Activated CD4-positive, alpha-beta T cell treated with anti-CD3 and anti-CD28 coated beads for 36 hours (primary cell): ENCODE results near the gene ZNF77. TPM values are rescaled to one million over a fixed set of nuclear protein-coding genes. Genes with fewer than 3 reads are reported as not detected.

Experiments
- ATAC-seq: fragments of 200-7000 bp; cut with Tn5 transposase; one replicate; pipeline ENCODE4 v1.10.0; 2021; ENCODE audit warnings: mild to moderate bottlenecking, moderate library complexity
- CTCF ChIA-PET: fragments of 350-600 bp; sonication (Branson Sonifier 250); formaldehyde crosslinking; loops from one replicate; lab custom pipeline; 2021; ENCODE audit warnings: antibody characterized with exemption; lab: Charles Lee
- POLR2A ChIA-PET: fragments of 350-600 bp; sonication (Branson Sonifier 250); formaldehyde crosslinking; loops from one replicate; lab custom pipeline; 2021; ENCODE audit warnings: antibody characterized with exemption, inconsistent platforms; lab: Charles Lee
- DNase-seq: peaks from one replicate; pipeline ENCODE4 v3.0.0-alpha.2; 2020
- H3K27ac Mint-ChIP-seq: one replicate; pipeline ENCODE4 v1.8.0; 2021; ENCODE audit warnings: mixed read lengths
- H3K27me3 Mint-ChIP-seq: one replicate; pipeline ENCODE4 v1.8.0; 2021; ENCODE audit warnings: mixed read lengths
- H3K36me3 Mint-ChIP-seq: one replicate; pipeline ENCODE4 v1.8.0; 2021; ENCODE audit warnings: low read depth, mixed read lengths
- H3K4me1 Mint-ChIP-seq: one replicate; pipeline ENCODE4 v1.8.0; 2021; ENCODE audit warnings: mixed read lengths
- H3K4me3 Mint-ChIP-seq: one replicate; pipeline ENCODE4 v1.8.0; 2021; ENCODE audit warnings: mild to moderate bottlenecking, moderate library complexity, mixed read lengths
- H3K9me3 Mint-ChIP-seq: one replicate; pipeline ENCODE4 v1.8.0; 2021; ENCODE audit warnings: low read depth, mixed read lengths
- intact Hi-C, 2 experiments: fragments of 100-400 bp; cut with DNase I in 1 of 2; cut with micrococcal nuclease in 1 of 2; formaldehyde crosslinking; loops; one replicate each; pipeline versions ENCODE4 v1.14.2 to v1.15.1; 2022 to 2024; cut with DNase I, micrococcal nuclease
- total RNA-seq, 2 experiments: library from RNA; stranded (reverse); gene quantifications; one replicate each; pipeline ENCODE4 v1.2.3, GENCODE V29; 2021

ZNF77 gene
- total RNA-seq, 2 experiments from 2014 or later, result 4.3 to 4.8 TPM

DNA sequence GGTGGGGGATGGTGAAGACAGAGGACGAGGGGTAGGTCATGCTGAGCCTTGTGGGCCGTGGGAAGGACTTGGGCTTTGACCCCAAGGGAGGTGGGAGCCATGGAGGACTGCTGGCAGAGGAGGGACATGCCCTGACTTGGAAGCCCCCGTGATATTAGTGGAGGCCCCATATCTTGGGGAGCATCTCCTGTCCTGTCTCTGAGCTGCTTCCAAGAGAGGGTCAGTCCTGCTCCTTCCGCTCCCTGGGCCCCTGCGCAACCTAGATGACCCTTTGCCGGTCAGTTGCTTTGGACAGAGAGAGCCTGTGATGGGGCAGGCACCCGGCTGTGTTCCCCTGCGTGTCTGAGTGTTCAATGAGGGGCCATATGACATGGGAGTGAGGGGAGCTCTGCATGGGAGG is 37.8 kb upstream of the ZNF77 start:
- intact Hi-C loops, result no loop called here
- DNase-seq, result no peak
- CTCF ChIA-PET, result interaction anchor here (0.6 kb wide), 1 partner anchor 334 kb away, joined by 3 read pairs; no protein-coding TSS in a partner anchor
- Mint-ChIP-seq H3K4me3 (no peak overlapping the region), H3K27ac (no peak overlapping the region), H3K4me1 (no peaks in the 10 kb centered on the region), H3K36me3 (no peaks in the 10 kb centered on the region), H3K27me3 (peaks cover 15% of the 10 kb centered on the region), H3K9me3 (no peaks in the 10 kb centered on the region)
- no peak for ATAC-seq
- POLR2A ChIA-PET, result no interaction called here

GRCh38 chr19:2981898-2982297 is 37.1 kb upstream of the ZNF77 start:
- ChIA-PET CTCF (interaction anchor here (0.6 kb wide), 1 partner anchor 272 kb away, joined by 4 read pairs; no protein-coding TSS in a partner anchor), POLR2A (no interaction called here)
- peaks cover 2% of the 10 kb centered on the region for H3K4me1 Mint-ChIP-seq
- no peak overlapping the region for H3K27ac Mint-ChIP-seq
- H3K27me3 Mint-ChIP-seq, result peaks cover 15% of the 10 kb centered on the region
- intact Hi-C loops, result no loop called here
- ATAC-seq (no peak), DNase-seq (no peak)
- H3K9me3 Mint-ChIP-seq, result no peaks in the 10 kb centered on the region
- H3K4me3 Mint-ChIP-seq, result no peak overlapping the region
- H3K36me3 Mint-ChIP-seq, result no peaks in the 10 kb centered on the region

- intact Hi-C loops, result no loop called here
- no peak for DNase-seq
- Mint-ChIP-seq H3K4me3 (no peak overlapping the region), H3K4me1 (peaks cover 14% of the 10 kb centered on the region), H3K27ac (no peak overlapping the region), H3K36me3 (no peaks in the 10 kb centered on the region), H3K9me3 (no peaks in the 10 kb centered on the region), H3K27me3 (peaks cover 11% of the 10 kb centered on the region)
- ChIA-PET POLR2A (interaction anchor here (0.7 kb wide), 1 partner anchor 64 kb away, joined by 3 read pairs; no protein-coding TSS in a partner anchor), CTCF (interaction anchor here (2.4 kb wide), 1 partner anchor 16 kb away, joined by 8 read pairs; no protein-coding TSS in a partner anchor)
- no peak for ATAC-seq
These were observed 34.0 kb upstream of the ZNF77 start for GRCh38 chr19:2978772-2979171.

DNA sequence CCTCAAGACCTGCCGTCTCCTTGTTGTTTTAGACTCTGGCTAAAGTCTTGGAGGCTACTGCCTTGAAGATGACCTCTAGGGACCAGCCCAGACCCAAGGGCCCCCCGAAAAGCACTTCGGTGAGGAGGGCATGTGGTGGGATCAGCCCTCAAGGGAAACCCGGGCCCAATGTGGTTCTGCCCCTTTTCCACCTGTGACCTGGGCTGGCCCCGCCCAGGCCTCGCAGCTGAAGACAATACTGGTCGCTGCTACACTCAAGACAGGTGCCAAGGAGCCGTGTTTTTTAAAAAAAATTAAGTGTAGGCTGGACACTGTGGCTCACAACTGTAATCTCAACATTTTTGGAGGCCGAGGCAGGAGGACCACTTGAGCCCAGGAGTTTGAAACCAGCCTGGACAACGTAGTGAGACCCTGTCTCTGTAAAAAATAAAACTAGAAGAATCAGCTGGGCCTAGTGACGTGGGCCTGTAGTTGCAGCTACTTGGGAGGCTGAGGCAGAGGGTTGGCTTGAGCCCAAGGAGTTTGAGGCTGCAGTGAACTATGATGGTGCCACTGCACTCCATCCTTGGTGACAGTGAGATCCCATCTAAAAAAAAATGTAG is 33.5 kb upstream of the ZNF77 start:
- Mint-ChIP-seq H3K4me1 (peaks cover 14% of the 10 kb centered on the region), H3K27ac (no peak overlapping the region), H3K27me3 (peaks cover 6% of the 10 kb centered on the region), H3K4me3 (no peak overlapping the region), H3K36me3 (no peaks in the 10 kb centered on the region), H3K9me3 (no peaks in the 10 kb centered on the region)
- POLR2A ChIA-PET, result no interaction called here
- intact Hi-C loops, result no loop called here
- CTCF ChIA-PET, result interaction anchor here (0.6 to 2.8 kb wide), 3 partner anchors 16 to 82 kb away, joined by 3 to 15 read pairs (median 8); no protein-coding TSS in a partner anchor
- no peak for ATAC-seq
- DNase-seq, result no peak

DNA sequence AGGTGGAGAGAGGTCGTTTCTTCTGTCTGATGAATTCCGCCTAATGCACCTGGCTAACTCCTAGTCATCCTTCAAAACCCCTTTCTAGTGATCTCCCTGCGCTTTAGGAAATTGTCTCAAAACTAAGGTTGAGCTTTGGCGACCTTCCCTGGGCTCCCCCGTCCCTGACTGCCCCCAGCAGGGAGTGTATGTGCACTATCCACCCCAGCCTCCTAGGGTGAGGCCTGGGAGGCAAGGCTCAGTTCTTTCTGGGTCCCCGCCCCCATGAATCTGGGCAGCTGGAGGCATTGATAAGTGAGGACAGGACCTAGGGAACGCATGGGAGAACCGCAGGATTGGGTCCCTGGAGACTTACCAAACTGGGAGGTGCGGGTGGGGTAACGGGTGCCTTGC is 33.0 kb upstream of the ZNF77 start:
- intact Hi-C loops, result loop anchor here in 1 of 2 experiments (1.0 to 2.0 kb wide), 11 partner anchors 15 to 308 kb away; partner anchors contain the start of genes GNG7, NCLN, THOP1 and TLE5
- Mint-ChIP-seq H3K4me3 (peak overlapping the region; percentile 77), H3K27me3 (peaks cover 4% of the 10 kb centered on the region), H3K4me1 (peaks cover 14% of the 10 kb centered on the region), H3K27ac (no peak overlapping the region), H3K36me3 (no peaks in the 10 kb centered on the region), H3K9me3 (no peaks in the 10 kb centered on the region)
- ChIA-PET CTCF (interaction anchor here (0.6 to 2.8 kb wide), 6 partner anchors 15 to 132 kb away, joined by 3 to 15 read pairs (median 6); no protein-coding TSS in a partner anchor), POLR2A (no interaction called here)
- ATAC-seq (no peak), DNase-seq (peak; percentile 21)

DNA sequence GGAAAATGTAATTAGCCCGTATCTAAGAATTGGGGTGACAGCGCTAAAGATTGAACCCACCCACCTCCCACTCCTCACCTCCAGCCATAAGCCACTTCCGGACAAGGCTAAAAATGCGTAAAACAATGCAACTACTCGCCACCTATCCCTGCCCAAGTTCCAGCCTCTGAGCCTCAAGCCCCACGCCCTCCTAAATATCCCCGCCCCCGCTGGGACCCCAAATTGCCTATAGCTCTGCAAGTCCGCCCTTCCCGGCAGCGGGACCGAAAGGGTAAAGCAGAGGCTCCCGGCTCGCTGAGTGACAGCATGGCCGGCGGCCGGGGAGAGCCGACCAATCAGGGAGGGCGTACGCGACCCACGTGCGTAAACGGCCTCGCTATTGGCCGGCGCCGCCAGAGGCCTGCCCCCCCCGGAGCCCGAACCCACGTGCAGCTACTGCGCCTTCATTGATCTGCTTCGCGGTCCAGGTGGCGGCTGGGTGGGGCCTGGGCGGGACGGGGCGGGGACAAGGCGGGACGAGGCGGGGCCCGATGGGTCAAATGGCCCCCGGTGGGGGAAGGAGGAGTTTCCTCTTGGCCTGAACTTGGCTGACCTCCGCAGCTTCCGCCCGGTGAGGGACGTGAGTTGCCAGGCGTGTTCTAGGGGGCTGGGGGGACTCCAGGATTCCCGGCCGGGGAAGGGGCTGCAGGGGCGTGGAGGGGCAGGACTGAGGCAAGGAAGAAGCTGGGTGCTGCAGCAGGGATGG is 32.4 kb upstream of the ZNF77 start, which contains the start of gene TLE6:
Gene TLE6 (plus strand): TSS at position 564 of the 745 bp plus-strand sequence. CDS start 670 bp downstream, outside the sequence.
- ATAC-seq (peak; percentile 100), DNase-seq (peak; percentile 98)
- Mint-ChIP-seq H3K4me3 (peak within 1 kb of the TSS; percentile 77), H3K27me3 (peaks cover 4% of the 10 kb centered on the region), H3K27ac (peak within 1 kb of the TSS; percentile 63), H3K9me3 (no peaks in the 10 kb centered on the region), H3K36me3 (no peaks in the 10 kb centered on the region), H3K4me1 (peaks cover 14% of the 10 kb centered on the region)
- intact Hi-C loops, result loop anchor here in 1 of 2 experiments (1.0 to 2.0 kb wide), 11 partner anchors 15 to 308 kb away; partner anchors contain the start of genes GNG7, NCLN, THOP1 and TLE5
- CTCF ChIA-PET, result interaction anchor here (0.6 to 2.8 kb wide), 6 partner anchors 14 to 133 kb away, joined by 3 to 15 read pairs (median 6); no protein-coding TSS in a partner anchor
- POLR2A ChIA-PET, result no interaction called here

DNA sequence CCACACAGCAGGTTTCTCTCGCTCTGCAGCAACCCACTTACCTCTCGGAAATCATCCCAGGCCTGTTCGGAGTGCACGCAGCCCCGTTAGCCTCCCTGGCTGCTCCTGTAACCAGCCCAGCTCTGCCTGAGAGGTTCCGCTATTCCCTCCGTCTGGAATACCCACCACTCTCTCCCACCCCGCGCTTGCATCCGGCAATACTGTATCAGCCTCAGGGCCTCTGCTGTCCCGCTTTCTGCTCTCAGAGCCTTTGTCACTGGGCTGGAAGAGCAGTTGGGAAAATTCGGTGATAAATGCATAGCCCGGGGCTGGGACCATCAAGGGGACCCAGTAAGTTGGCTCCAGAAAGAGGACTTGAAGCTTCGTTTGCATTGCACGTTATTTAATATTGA is 31.8 kb upstream of the ZNF77 start:
- peaks cover 14% of the 10 kb centered on the region for H3K4me1 Mint-ChIP-seq
- ChIA-PET POLR2A (no interaction called here), CTCF (interaction anchor here (0.7 to 2.8 kb wide), 4 partner anchors 14 to 128 kb away, joined by 3 to 15 read pairs (median 8); no protein-coding TSS in a partner anchor)
- peak overlapping the region; percentile 77 for H3K4me3 Mint-ChIP-seq
- no peaks in the 10 kb centered on the region for H3K27me3 Mint-ChIP-seq
- intact Hi-C loops, result loop anchor here in 1 of 2 experiments (2.0 kb wide), 1 partner anchor 86 kb away; the partner anchor contains the start of gene TLE5
- DNase-seq, result no peak
- no peak overlapping the region for H3K27ac Mint-ChIP-seq
- ATAC-seq, result peak; percentile 2
- no peaks in the 10 kb centered on the region for H3K36me3 Mint-ChIP-seq
- no peaks in the 10 kb centered on the region for H3K9me3 Mint-ChIP-seq

- Mint-ChIP-seq H3K4me1 (peaks cover 14% of the 10 kb centered on the region), H3K9me3 (no peaks in the 10 kb centered on the region), H3K4me3 (no peak overlapping the region), H3K36me3 (no peaks in the 10 kb centered on the region), H3K27me3 (no peaks in the 10 kb centered on the region), H3K27ac (no peak overlapping the region)
- ChIA-PET CTCF (interaction anchor here (1.2 kb wide), 1 partner anchor 24 kb away, joined by 3 read pairs; no protein-coding TSS in a partner anchor), POLR2A (no interaction called here)
- ATAC-seq (no peak), DNase-seq (peak; percentile 38)
- intact Hi-C loops, result no loop called here
These were observed 29.7 kb upstream of the ZNF77 start for GRCh38 chr19:2974342-2975041.

DNA sequence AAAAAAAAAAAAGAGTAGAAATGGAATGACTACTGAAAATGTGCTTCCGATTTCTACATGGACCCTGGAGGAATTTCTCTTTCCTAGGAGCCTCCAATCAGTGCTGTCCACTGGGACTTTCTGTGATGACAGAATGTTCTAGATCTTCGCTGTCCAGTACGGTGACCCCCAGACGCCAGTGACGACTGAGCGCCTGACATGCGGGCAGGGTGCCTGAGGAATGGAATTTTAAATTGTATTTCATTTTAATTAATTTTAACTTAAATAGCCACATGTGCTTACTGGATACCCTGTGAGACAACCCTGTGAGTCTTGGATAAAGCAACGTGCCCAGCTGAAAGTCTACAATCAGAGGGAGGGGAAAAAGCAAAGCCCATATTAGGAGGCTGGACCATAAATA is 28.5 kb upstream of the ZNF77 start:
- Mint-ChIP-seq H3K4me3 (no peak overlapping the region), H3K27ac (no peak overlapping the region), H3K36me3 (no peaks in the 10 kb centered on the region), H3K9me3 (no peaks in the 10 kb centered on the region), H3K4me1 (peaks cover 14% of the 10 kb centered on the region), H3K27me3 (no peaks in the 10 kb centered on the region)
- no peak for DNase-seq
- intact Hi-C loops, result no loop called here
- ATAC-seq, result no peak
- POLR2A ChIA-PET, result no interaction called here
- CTCF ChIA-PET, result interaction anchor here (1.2 kb wide), 1 partner anchor 23 kb away, joined by 3 read pairs; no protein-coding TSS in a partner anchor

DNA sequence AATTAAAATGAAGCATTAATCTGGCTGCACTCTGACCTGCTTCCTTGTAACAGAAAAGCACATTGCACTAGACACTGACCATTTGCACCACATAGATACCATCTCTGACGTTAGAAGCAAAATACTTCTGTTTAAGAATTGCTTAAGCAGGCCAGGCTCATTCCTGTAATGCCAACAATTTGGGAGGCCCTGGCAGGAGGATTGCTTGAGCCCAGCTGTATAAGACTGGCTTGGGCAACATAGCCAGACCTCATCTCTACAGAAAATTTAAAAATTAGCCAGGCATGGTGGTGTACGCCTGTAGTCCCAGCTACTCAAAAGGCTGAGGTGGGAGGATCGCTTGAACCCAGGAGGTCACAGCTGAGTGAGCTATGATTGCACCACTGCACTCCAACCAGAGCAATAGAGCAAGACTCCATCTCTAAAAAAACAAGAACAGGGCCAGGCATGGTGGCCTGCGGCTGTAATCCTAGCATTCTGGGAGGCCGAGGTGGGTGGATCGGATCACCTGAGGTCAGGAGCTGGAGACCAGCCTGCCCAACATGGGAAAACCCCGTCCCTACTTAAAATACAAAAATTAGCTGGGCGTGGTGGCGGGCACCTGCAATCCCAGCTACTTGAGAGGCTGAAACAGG is 25.5 kb upstream of the ZNF77 start:
- DNase-seq, result no peak
- Mint-ChIP-seq H3K4me1 (peaks cover 5% of the 10 kb centered on the region), H3K9me3 (no peaks in the 10 kb centered on the region), H3K27ac (no peak overlapping the region), H3K36me3 (no peaks in the 10 kb centered on the region), H3K27me3 (no peaks in the 10 kb centered on the region), H3K4me3 (no peak overlapping the region)
- ATAC-seq, result no peak
- intact Hi-C loops, result no loop called here
- ChIA-PET POLR2A (no interaction called here), CTCF (interaction anchor here (0.7 kb wide), 1 partner anchor 214 kb away, joined by 3 read pairs; no protein-coding TSS in a partner anchor)
